ENCODE measurements around the gene VOPP1.
"Not testable (repeated sequence)": the region's sequence is repeated elsewhere in the genome, so short reads cannot be mapped to it uniquely, and the experiment has no call there.

- TF ChIP-seq, protein P1, sequence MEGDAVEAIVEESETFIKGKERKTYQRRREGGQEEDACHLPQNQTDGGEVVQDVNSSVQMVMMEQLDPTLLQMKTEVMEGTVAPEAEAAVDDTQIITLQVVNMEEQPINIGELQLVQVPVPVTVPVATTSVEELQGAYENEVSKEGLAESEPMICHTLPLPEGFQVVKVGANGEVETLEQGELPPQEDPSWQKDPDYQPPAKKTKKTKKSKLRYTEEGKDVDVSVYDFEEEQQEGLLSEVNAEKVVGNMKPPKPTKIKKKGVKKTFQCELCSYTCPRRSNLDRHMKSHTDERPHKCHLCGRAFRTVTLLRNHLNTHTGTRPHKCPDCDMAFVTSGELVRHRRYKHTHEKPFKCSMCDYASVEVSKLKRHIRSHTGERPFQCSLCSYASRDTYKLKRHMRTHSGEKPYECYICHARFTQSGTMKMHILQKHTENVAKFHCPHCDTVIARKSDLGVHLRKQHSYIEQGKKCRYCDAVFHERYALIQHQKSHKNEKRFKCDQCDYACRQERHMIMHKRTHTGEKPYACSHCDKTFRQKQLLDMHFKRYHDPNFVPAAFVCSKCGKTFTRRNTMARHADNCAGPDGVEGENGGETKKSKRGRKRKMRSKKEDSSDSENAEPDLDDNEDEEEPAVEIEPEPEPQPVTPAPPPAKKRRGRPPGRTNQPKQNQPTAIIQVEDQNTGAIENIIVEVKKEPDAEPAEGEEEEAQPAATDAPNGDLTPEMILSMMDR (IDR thresholded peaks at IDR 0.05 in 2 of 3, conservative IDR thresholded peaks at IDR 0.05 in 1 of 3; ENCODE audit: borderline replicate concordance in 1 of 3, insufficient read depth in 1 of 3, low read depth in 2 of 3, low read length in 2 of 3), result not testable (repeated sequence)
- not testable (repeated sequence) for TF ChIP-seq EZH2 (IDR thresholded peaks at IDR 0.05); CEBPB (IDR thresholded peaks at IDR 0.05; ENCODE audit: low read depth); JUND (IDR thresholded peaks at IDR 0.05); SP1 (IDR thresholded peaks at IDR 0.05; ENCODE audit: low read depth); TCF7L2 (IDR thresholded peaks at IDR 0.05; ENCODE audit: borderline replicate concordance, extremely low read depth, insufficient read depth, insufficient read length); POLR2A (IDR thresholded peaks at IDR 0.05; ENCODE audit: borderline replicate concordance, extremely low read depth, insufficient read depth, insufficient read length); EZH2phosphoT487 (IDR thresholded peaks at IDR 0.05; ENCODE audit: borderline replicate concordance); ZNF274 (IDR thresholded peaks at IDR 0.05; ENCODE audit: low read depth, low read length); MAX (IDR thresholded peaks at IDR 0.05)
These were observed 100.7 kb downstream of the VOPP1 start for GRCh38 chr7:55471594-55471993.

Data from HCT116 (cell line).